ENCODE results near the gene IDUA.

IDUA gene

DNA sequence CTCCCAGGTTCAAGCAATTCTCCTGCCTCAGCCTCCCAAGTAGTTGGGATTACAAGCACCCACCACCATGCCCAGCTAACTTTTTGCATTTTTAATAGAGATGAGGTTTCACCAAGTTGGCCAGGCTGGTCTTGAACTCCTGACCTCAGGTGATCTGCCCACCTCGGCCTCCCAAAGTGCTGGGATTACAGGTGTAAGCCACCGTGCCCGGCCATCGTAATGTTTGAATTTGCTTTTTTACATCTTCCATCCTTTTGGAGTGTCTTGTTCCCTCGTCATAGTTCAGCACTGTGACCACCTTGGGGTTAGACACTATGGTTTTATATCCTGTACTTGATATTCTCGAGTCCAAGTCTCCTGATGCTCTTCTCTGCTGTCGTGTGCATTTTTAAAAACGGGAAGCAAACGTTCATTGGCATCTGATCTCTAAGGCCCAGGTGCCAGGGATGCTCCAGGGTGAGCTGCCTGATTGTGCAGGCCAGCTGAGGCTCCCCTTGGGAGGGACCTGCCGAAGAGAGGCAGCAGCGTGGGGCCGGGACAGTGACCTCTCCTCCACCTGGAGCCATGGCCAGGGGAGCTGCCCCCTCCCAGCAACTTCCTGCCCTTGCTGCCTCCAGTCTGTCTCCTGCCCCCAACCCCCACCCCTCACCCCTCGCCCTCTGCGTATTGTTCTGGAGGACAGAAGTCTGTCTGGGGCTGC lies 30.2 kb upstream of the IDUA start:
- no peak for DNase-seq

DNA sequence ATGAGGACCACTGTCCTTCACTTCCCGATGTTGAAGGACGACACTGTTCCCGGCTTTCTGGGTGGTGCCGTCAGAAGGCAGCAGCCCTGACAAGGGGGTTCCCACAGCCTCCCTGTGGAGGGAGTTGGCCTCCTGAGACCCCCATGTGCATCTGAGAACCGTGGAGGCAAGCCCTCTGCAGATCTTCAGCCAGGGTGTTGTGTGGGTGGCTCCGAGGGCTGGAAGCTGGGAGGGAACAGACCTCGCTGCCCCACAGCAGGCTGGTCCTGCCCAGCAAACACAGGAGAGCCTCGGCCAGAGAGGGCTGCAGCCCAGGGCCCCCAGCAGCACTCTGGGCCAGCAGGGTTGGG lies 29.6 kb upstream of the IDUA start:
- no peak for DNase-seq

DNA sequence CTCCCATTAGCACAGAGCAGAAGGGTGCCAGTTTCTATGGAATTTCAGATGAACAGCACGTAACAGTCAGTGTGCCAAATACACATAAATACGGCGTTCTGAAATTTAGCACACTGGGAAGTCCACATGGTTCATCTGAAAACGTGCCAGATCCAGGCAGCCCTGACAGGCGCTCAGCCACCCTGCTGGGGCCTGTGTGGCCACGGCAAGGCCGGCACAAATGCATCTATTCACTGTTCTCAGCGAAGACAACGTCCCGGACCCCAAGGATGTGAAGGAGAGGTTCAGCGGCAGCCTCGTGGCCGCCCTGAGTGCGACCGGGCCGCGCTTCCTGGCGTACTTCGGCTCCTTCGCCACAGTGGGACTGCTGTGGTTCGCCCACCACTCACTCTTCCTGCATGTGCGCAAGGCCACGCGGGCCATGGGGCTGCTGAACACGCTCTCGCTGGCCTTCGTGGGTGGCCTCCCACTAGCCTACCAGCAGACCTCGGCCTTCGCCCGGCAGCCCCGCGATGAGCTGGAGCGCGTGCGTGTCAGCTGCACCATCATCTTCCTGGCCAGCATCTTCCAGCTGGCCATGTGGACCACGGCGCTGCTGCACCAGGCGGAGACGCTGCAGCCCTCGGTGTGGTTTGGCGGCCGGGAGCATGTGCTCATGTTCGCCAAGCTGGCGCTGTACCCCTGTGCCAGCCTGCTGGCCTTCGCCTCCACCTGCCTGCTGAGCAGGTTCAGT lies 29.1 kb upstream of the IDUA start:
- DNase-seq = no peak

DNA sequence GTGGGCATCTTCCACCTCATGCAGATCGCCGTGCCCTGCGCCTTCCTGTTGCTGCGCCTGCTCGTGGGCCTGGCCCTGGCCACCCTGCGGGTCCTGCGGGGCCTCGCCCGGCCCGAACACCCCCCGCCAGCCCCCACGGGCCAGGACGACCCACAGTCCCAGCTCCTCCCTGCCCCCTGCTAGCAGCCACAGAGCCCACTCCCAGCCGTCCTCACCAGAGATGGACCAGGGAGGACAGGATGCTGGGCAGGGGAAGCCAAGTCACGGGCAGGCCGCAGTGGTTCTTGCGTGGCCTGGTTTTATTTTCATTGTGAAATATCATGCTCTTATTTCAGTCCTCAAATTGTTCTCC lies 28.6 kb upstream of the IDUA start:
- no peak for DNase-seq

DNA sequence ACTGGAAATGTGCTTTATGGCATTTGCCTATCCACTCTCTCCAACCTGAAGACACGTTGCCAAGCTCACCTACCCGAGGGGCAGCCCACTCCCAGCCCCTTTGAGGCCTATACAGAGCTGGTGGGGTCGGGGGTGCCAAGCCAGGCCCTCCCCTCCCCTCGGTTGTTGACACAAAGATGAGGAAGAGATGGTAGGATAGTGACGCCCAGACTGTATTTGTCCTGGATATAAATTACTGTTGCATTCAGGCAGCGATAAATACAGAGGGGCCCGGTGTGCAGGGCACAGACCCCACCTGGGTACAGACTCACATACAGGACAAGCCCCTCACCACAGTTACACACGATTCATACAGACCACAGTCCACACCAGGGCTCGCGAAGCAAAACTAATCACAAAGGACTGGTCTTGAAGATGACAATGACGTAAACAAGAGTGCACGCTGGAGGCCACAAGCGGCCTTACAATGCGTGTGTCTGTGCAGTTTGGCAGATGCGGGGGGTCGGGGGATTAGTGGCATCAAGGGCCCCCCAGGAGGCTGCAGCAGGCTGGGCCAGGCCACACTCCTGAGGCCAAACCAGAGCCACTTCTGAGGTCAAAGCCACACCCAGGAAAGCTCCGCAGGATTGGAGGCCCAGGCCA lies 28.0 kb upstream of the IDUA start:
- DNase-seq = no peak

DNA sequence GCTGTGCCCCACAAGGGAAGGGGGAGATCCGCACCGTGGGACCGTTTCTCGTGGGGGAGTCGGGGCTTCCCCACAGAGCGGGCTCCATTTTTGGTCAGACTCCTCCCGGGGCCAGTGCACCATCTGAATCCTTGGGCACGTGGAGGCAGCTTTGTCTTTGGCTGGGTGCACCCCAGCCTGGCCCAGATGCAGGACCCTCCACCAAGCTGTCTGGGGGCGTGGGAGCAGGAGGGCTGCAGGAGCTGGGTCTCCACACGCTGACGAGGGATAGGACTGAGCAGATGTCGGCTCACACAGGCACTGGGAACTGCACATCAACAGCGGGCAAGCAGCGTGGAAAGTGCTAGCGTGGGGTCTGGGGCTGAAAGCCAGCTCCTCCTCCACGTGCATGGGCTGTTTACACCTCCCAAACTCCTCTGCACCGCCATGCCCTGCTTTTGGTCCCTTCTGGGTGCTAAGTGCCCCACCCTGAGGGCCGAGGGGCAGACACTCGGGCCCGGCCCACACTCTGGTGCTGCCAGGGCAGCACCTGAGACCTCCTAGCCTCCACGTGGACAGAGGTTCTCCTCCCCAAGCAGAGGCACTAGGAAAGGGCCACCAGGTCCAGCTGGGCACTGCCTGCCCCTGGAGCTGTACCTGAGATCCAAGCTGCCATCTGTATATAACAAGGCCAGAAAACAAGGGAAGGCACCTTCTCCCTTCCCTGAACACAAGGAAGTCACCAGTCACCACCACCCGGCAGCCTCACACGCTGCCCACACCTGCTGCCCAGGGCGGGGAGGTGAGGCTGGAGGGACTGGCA lies 27.3 kb upstream of the IDUA start:
- DNase-seq = no peak

DNA sequence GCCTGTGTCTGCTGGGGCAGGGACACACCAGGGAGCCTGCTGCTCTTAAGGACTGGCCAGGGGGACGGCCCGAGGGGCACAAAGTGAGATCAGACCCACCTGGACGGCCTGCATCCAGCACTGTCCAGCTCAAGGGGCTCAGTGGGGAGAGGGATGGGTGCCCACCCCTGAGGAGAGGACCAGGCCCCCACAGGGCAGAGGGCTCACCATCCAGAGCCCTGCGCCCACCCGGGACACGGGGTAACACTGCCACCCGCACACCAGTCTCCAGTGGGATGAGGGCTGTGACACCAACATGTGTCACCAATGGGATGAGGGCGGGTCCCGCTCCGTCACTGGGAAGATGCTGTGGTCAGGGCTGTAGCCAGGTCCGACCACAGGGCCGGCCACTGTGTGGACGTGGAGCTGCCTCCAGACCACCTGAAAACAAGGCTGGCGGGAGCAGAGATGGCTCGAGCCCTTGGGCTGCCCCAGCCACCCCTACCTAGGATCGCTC lies 26.7 kb upstream of the IDUA start:
- DNase-seq = no peak

DNA sequence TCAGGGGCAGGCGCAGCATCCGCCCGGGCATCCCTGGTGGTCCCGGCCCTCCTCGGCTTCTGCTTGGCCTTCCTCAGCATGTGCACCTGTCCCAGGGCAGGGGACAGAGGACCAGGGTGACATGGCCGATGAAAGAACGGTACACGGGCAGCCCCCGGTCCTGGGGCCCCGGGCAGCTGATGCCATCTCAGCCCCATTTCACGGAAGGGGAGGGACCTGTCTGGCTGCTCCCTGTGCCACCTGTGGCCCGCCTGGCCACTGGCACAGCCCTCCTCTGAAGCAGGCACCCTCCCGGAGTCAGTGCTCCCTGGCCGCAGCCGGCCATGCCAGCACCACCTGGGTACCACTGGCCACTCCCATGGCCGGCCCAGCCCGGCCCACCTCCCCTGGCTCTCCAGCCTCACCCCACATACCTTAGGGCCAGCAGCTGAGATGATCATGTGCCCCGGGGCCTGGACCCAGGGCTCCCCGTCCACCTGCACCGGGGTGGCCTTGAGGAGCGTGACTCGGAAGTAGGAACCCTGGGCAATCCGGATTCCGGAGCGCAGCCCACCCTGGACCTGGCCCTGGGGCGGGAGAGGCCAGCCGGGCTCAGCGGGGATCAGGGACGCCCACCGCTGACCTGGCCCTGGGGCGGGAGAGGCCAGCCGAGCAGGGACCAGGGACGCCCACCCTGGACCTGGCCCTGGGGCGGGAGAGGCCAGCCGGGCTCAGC lies 26.1 kb upstream of the IDUA start:
- DNase-seq = no peak

DNA sequence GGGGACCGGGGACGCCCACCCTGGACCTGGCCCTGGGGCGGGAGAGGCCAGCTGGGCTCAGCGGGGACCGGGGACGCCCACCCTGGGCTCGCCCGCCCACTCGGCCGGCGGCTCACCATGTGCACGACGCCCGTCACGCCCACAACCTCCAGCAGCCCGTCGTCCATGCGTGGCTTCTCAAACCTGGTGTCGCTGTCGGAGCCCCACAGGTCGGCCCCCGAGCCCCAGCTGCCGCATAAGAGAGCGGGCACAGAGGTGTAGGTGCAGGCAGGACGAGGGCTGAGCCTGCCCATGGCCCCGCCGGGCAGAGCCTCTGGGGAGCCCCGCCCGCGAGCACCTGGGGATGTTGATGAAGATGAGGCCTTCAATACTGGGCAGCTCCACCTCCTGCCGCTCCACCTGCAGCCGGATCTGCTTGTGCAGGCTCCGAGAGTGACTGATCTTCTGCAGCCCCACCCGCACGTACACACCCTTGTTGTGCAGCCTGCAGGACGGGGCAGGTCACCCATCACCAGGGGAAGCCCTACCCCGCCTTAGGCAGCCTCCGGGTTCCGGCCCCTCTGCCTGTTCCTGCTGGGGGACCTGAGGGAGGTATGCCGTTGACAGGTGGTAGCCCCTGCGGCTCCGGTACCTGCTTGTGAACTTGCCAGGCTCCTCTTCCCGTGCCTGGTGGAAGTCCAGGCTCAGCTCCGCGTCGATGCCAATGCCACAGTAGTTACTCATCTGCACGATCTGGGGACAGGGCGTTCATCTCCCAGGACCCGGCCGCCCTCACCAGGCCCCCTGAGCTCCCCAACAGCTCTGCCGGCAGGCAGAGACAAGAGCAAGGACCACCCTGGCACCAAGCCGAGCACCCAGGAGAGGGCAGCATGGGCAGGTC lies 25.3 kb upstream of the IDUA start:
- DNase-seq = no peak

DNA sequence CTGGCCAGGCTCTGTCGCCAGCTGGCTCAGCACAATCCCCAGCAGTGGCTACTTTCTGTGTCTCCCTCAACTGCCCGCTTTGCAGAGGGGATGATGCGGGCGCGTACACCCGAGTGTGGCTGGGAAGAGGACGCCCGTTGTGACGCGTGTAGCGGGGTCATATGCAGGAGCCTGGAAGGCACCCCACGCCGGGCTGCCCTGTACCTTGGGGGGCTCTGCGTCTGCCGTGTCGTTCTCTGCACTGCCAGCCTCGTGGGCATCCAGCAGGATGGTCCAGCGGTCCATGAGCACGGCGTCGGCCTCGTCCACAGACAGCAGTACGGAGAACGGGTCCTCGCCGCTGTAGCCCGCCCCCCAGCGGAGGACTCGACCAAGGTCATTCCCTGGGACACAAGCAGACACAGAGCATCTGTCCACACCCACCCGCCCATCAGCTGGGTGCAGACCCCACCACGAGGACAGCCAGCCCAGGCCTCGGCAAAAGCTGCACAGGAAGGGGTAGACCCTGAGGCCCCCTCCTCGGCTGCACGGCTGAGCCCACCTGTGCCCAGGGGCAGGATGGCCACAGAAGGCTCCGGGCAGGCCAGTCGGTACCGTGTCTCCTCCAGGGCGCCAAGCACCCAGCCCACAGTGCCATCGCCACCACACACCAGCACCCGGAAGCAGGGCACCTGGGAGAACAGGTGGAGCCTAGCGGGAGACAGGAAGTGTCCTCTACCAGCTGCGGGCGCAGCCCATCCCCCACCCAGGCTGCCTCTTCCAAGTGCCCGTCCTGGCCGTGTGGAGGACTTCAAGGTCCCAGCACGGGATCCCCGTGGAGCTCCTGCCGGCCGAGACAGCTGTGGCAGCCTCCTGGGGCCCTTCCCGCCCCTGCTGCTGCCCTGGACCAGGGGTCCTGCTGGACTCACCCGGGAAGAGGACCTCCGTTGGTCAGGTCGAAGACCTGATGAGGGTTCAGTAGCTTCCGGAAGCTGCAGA lies 24.3 kb upstream of the IDUA start:
- no peak for DNase-seq

DNA sequence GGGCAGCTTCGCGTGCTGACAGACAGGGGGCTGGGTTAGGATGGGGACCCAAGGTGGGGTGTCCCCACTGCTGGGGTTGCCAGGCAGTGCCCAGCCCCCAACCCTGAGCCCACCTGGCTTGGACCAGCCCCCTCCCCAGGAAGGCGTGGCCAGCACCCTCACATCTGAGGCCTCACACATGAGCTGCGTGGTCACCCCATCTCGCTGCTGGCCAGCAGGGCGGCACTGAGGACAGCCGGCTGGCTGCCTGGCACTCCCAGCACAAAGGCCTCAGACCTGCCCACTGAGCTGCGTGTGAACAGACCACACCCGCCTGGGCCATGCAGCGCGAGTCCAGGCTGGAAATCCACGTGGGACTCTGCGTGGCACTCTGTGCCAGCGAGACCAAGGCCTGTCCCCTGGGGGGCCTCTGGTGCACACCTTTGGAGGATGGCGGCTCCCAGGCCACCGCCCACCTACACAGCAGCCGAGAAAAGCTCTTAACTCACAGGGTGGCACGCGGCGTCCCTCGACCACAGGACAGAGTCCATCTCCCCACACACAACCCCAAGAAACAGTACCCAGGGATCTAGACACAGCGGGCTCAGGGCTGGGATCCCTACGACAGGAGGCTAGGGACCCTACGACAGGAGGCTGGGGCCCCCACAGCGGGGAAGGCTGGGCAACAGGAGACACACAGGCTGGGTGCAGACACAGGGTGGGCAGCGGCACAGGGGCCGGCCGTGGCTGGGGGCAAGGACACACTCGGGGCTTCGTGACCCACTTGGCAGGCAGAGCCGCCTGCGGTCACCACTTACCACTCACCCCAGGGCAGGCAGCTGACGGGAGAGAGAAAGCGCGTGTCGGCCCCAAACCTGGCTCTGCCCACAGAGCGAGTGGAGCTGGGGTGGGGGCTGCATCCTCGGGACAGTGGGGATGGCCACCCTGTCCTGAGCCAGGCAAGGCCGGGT lies 23.3 kb upstream of the IDUA start:
- no peak for DNase-seq

DNA sequence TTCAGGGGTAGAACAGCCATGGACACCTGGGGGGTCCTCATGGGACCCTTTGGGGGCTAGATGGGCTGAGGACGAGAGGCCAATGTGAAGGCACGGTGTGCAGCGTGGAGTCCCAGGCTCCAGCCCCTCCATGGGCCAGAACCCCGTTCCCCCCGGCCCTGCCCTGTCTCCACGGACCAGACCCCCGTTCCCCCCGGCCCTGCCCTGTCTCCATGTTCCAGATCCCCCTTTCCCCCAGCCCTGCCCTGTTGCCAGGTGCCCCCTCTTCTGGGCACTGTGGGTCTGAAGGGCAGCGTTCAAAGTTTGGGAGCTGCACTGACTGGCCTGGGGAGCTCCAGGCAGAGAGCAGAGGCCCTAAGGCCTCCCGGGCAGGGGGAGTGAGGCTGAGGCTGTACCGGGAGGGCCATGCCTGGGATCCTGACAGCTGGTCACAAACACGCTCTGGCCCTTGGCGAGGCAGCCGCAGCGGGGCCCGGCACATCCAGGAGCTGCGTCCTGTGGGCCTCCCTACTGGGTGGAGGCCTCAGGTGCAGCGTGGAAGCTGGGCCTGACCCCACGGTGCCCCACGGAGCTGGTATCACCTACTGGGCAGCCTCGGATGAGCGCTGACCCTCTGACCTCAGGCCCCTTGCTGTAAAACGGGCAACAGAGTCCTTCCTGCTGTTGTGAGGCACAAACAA lies 22.4 kb upstream of the IDUA start:
- DNase-seq = no peak

DNA sequence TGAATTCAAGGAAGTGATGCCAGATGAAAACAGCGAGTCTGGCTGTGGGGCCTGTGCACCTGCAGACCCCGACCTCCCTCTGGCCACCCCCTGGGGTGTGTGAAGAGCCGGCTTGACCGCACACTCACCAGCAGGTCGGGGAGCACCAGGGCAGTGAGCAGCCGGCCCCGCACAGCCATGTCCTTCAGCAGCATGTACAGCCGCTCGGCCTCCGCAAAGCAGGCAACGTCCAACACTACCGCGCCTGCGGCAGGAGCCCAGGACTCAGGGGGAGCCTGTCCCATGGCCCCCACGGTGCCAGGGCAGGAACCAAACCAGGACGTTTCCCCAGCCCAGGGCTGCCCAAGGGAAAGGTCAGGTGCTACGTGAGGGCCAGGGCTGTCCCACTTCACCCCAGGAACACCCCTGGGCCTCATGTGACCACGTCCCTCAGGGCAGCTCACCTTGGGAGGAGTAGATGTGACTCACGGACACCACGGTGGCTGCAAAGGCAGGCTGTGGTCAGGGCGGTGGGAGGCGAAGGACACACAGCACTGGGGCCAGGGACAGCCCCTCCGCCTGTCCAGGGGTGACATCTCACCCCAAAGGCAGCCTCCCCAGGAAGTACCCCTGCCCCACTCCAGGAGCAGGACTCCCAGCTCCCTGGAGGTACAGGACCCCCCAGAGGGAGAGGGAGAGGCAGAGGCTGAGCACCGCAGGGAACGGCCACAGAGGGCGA lies 21.6 kb upstream of the IDUA start:
- DNase-seq = no peak

DNA sequence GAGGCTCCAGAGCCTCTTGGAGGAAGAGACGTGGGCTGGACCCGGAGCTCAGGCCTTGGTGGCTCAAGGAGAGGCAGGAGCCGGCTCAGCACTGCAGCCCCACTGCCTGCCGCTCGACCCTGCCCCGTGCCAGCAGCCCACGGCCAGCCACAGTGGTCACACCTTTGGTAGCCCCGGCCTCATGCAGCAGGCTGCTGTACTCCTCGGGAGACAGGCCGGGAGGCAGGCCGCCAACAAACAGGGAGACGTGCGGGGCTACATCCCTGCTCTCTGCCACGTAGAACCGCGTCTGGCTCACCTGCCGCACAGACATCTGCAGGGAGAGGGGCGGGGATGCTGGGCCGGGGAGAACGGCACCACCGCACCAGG lies 21.1 kb upstream of the IDUA start:
- no peak for DNase-seq

DNA sequence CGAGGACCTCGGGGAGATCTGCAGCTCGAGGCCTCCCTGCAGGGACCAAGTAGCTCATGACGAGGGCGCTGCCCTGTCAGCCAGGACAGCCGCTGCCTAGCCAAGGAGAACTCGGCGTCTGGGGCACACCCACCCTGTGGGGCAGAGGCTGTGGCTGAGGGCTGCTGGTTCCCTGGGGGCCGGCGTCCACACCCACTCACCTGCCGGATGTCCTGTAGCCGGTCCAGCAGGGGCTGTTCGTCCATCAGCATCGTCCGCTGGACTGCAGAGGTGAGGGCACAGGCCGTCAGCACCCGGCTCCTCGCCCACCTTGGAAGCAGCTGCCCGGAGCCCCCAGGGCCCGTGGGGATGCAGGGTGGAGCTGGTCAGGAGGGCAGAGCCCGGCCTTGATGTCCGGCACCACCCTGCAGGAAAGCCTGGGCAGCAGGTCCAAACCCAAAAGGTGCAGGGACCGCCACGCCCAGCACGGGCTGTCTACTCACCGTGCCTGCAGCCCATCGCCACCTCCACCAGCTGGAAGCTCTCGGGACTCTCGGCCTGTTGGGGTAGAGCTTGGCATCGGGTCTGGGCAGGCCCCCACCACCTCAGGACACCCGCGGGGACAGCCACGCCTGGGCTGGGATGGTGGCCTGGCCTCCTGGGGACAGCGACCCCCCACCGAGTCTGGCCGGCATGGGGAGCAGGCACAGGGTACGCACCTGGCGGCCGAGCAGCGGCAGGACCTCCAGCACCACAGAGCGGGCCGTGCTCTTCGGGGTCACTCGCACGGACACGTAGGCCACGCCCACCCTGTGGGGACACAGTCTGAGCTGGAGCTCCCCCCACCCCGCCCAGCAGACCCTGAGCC lies 20.4 kb upstream of the IDUA start:
- no peak for DNase-seq

DNA sequence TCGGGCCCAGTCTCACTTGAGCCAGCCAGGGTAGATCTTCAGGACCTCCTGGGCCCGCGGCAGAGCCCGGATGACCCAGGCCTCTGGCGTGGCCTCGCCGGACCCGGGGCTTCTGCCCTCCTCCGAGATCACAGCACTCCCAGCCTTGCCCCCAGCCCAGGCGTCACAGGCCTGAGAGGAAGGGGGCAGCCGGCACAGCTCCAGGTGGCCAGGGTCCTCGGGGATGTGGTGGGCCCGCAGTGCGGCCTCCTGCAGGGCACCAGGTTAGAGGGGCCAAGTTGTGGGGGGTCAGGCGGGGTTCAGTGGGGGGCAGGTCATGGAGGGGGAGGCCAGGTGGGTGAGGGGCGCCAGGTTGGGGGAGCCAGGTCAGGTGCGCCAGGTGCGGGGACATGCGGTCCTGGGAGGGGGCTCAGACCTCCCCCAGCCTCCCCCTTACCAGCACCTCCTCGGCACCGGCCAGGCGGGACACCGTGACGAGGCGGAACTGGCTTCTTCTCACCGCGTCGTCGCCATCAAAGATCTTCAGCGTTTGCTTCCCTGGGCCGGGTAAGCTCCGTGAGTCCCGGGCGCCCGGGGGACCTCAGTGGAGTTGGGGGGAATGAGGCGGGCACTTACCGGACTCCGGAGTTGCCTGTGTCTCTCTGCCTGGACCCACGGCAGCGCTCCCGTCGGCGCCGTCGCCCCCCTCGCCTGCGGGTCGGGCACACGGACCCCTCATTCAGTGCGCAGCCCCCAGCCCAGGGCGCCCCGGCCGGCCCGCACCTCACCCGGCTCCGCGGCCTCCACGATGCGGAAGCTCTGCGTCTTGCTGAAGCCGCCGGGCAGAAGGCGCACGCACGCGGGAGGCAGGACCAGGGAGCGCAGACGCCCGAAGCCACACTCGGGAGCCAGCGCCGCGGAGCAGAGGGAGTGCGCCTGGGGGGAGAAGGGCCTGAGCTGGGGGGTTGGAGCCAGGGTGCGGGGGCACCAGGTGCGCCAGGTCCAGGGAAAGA lies 19.4 kb upstream of the IDUA start:
- DNase-seq = no peak

Data from cortex of kidney (tissue), 1 donor.